Spinal cord (tissue), 10 donors: ENCODE measurements around the gene TMCO4. TPM values are rescaled to one million over a fixed set of nuclear protein-coding genes. Genes with fewer than 3 reads are reported as not detected.

Source experiments
- DNase-seq, 6 donors: peaks; one replicate each; pipeline versions ENCODE4 v3.0.0 to v3.0.0-alpha.2; 2013 to 2015; ENCODE audit warnings: low spot score in 6 of 6, low read depth in 4 of 6
- H3K27ac ChIP-seq: one replicate; pipeline ENCODE4 v1.5.1; 2013; ENCODE audit warnings: low read depth, low read length, control low read depth
- H3K27me3 ChIP-seq: one replicate; pipeline ENCODE4 v1.6.1; 2013; ENCODE audit warnings: low read length; ENCODE audit not compliant: control insufficient read depth, insufficient read depth
- H3K36me3 ChIP-seq: one replicate; pipeline ENCODE4 v1.6.1; 2013; ENCODE audit warnings: low read length; ENCODE audit not compliant: control insufficient read depth, insufficient read depth
- H3K4me1 ChIP-seq: one replicate; pipeline ENCODE4 v1.6.1; 2013; ENCODE audit warnings: low read length; ENCODE audit not compliant: control insufficient read depth, insufficient read depth
- H3K4me3 ChIP-seq: one replicate; pipeline ENCODE4 v1.5.1; 2013; ENCODE audit warnings: low read depth, low read length, control low read depth
- H3K9me3 ChIP-seq: one replicate; pipeline ENCODE4 v1.6.1; 2013; ENCODE audit warnings: low read length; ENCODE audit not compliant: control insufficient read depth, insufficient read depth
- WGBS: methylation state at CpG from one replicate; pipeline ENCODE4 v1.1.5; 2013; ENCODE audit warnings: missing lambda C conversion rate; ENCODE audit not compliant: insufficient coverage; 5-methylcytosine and 5-hydroxymethylcytosine counted together
- polyA plus RNA-seq, 2 donors: library from polyadenylated mRNA; unstranded; fragments of 120-200 nt; gene quantifications; one replicate each; pipeline ENCODE4 v1.2.1, GENCODE V29; 2013; ENCODE audit not compliant: insufficient read length in 2 of 2
- total RNA-seq, 2 donors: library from RNA; depleted of rRNA in 1 of 2; stranded (reverse); fragments of 120-200 nt in 1 of 2; fragments of >200 nt in 1 of 2; gene quantifications; one replicate each; pipeline versions ENCODE4 v1.2.3 to v1.2.4, GENCODE V29; 2013 to 2014
- donor health status: healthy.

The TMCO4 gene
- total and polyA plus RNA-seq, 4 donors: 2.2 to 6.1 (median 3.2) TPM

DNA sequence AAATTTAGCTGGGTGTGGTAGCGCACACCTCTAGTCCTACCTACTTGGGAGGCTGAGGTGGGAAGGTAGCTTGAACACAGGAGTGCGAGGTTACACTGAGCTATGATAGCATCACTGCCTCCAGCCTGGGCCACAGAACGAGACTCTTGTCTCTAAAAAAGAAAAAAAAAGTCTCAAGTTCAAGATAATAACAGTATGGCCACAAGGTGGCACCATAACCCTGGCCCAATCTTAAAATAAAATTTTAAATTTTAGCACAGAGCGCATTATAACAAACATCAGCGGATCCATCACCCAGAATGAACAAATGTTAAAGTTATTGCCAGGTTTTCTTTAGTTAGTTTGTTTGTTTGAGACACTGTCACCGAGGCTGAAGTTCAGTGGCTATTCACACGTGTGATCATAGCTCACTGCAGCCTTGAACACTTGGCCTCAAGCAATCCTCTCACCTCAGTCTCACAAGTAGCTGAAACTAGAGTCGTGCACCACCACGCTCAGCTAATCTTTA, 137.9 kb downstream of the TMCO4 start:
- Histone ChIP-seq H3K4me3 (no peak overlapping the region), H3K36me3 (peaks cover 18% of the 10 kb centered on the region), H3K27ac (no peak overlapping the region), H3K4me1 (peaks cover 40% of the 10 kb centered on the region), H3K9me3 (no peaks in the 10 kb centered on the region), H3K27me3 (peaks cover 33% of the 10 kb centered on the region)
- 44% methylated on average over 3 of the region's 9 CpGs for WGBS
- DNase-seq: peak in 3 of 6 donors; percentile 52 to 90 (median 81)

DNA sequence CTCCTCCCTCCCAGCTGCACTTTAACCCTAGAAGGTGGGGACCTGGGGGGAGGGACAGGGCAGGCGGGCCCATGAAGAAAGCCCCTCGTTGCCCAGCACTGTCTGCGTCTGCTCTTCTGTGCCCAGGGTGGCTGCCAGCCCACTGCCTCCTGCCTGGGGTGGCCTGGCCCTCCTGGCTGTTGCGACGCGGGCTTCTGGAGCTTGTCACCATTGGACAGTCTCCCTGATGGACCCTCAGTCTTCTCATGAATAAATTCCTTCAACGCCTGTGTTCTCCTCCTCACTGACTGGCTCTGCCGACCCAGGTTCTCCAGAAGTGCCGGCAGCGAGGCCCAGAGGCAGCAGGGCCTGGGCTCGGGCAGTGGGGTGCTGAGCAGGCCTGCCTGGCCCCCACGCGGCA, 141.5 kb downstream of the TMCO4 start:
- DNase-seq: no peak
- H3K9me3 ChIP-seq: no peaks in the 10 kb centered on the region
- no peak overlapping the region for H3K27ac ChIP-seq
- H3K4me3 ChIP-seq: no peak overlapping the region
- H3K36me3 ChIP-seq: peaks cover 34% of the 10 kb centered on the region
- H3K27me3 ChIP-seq: peaks cover 5% of the 10 kb centered on the region
- WGBS: 84% methylated on average over 13 of the region's 13 CpGs
- H3K4me1 ChIP-seq: peaks cover 35% of the 10 kb centered on the region

DNA sequence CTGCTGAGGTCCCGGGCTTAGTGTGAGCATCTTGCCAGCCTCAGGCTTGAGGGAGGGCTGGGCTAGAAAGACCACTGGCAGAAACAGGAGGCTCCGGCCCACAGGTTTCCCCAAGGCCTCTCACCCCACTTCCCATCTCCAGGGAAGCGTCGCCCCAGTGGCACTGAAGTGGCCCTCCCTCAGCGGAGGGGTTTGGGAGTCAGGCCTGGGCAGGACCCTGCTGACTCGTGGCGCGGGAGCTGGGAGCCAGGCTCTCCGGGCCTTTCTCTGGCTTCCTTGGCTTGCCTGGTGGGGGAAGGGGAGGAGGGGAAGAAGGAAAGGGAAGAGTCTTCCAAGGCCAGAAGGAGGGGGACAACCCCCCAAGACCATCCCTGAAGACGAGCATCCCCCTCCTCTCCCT, 142.2 kb downstream of the TMCO4 start:
- H3K36me3 ChIP-seq: peaks cover 34% of the 10 kb centered on the region
- 88% methylated on average over 4 of the region's 10 CpGs for WGBS

DNA sequence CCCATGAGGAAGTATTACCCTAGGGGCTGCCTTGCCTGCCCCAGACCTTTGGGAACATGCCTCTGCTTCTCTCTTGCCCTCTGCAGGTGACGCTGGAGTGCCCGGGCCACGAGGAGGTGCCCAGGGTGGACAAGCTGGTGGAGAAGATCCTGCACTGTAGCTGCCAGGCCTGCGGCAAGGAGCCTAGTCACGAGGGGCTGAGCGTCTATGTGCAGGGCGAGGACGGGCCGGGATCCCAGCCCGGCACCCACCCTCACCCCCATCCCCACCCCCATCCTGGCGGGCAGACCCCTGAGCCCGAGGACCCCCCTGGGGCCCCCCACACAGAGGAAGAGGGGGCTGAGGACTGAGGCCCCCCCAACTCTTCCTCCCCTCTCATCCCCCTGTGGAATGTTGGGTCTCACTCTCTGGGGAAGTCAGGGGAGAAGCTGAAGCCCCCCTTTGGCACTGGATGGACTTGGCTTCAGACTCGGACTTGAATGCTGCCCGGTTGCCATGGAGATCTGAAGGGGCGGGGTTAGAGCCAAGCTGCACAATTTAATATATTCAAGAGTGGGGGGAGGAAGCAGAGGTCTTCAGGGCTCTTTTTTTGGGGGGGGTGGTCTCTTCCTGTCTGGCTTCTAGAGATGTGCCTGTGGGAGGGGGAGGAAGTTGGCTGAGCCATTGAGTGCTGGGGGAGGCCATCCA, 142.8 kb downstream of the TMCO4 start:
- peaks cover 36% of the 10 kb centered on the region for H3K36me3 ChIP-seq
- peak in 2 of 6 donors; percentile 77 to 81 for DNase-seq
- peaks cover 35% of the 10 kb centered on the region for H3K4me1 ChIP-seq
- H3K27me3 ChIP-seq: no peaks in the 10 kb centered on the region
- WGBS: 39% methylated on average over 6 of the region's 15 CpGs
- no peak overlapping the region for H3K4me3 ChIP-seq
- no peaks in the 10 kb centered on the region for H3K9me3 ChIP-seq
- H3K27ac ChIP-seq: no peak overlapping the region

More for the DNA sequence above, 142.2 kb downstream of the TMCO4 start:
- Histone ChIP-seq H3K27ac (no peak overlapping the region), H3K9me3 (no peaks in the 10 kb centered on the region), H3K4me1 (peaks cover 35% of the 10 kb centered on the region), H3K4me3 (no peak overlapping the region), H3K27me3 (no peaks in the 10 kb centered on the region)
- DNase-seq: no peak

DNA sequence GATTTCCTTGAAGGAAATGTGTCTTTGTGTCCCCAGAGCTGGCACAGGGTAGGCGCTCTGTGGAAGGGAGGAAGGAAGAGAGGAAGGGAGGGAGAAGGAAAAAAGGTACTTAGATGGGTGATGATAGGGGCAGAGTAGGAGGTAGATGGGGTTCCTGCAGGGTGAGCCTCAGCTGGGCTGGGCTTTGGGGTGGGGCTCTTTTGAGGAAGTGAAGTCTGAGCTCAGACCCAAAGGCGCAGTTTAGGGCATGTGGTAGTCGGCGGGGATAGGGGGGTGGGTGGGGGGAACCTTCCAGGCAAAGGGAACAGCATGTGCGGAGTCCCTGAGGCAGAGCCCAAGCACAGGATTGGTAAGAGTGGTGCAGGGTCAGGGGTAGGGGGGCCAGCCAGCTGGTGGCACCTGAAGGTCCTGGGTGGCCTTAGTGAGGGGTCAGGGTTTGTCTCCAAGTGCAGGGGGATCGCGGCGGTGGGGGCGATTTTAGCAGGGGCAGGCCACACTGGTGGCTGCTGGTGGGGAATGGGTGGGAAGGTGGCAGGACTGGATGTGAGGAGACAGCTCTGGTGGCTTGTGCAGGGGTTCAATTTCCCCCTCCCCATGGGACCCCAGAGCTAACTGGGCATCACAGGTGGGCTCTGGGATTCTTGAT, 143.5 kb downstream of the TMCO4 start:
- H3K4me1 ChIP-seq: peaks cover 37% of the 10 kb centered on the region
- WGBS: 97% methylated on average over 8 of the region's 9 CpGs
- peaks cover 39% of the 10 kb centered on the region for H3K36me3 ChIP-seq
- no peak for DNase-seq
- H3K9me3 ChIP-seq: no peaks in the 10 kb centered on the region
- no peaks in the 10 kb centered on the region for H3K27me3 ChIP-seq
- no peak overlapping the region for H3K4me3 ChIP-seq
- H3K27ac ChIP-seq: no peak overlapping the region

DNA sequence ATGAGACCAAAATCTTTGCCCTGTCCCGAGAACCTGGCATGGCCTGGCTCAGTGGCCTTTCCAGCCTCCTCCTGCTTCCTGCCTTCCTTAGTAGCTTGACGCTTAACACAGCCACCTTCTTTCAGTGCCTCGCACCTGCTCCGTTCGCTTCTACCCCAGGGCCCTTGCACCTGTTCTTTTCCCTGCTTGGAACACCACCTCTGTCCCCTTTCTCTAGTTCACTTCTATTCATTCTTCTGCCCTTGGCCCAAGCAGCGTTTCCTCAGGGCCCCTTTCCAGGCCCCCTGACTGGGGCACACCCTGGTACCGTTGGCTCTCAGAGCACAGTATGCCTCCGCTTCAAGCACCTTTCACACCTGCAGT, 144.0 kb downstream of the TMCO4 start:
- 90% methylated on average over 7 of the region's 8 CpGs for WGBS
- H3K4me1 ChIP-seq: peaks cover 43% of the 10 kb centered on the region

DNA sequence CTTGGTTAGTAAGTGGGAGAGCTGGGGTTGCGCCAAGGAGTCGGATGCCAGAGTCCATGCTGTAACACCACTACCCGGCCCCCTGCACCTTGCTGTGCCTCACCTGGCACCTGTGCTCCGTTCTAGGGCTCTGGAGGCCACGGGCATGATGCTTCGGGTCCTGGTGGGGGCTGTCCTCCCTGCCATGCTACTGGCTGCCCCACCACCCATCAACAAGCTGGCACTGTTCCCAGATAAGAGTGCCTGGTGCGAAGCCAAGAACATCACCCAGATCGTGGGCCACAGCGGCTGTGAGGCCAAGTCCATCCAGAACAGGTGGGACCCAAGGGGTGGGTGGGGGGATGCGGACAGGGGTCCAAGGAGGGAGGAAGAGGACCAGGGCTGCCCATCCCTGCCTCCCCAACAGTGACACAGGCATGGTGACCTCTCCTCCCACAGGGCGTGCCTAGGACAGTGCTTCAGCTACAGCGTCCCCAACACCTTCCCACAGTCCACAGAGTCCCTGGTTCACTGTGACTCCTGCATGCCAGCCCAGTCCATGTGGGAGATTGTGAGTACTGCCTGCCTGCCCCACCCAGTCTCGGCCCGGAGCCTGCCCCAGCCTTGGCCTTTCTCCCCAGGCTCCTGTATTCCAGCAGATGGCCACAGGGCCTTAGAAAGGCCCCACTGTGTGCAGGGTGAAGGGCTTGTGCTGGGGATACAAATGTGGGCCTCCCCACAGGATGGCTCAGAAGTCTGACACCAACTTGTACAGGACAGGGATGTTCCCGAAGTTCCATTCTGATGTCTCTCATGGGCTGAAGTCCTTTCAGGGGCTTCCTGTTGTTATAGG, 144.6 kb downstream of the TMCO4 start:
- DNase-seq: no peak
- 79% methylated on average over 12 of the region's 15 CpGs for WGBS
- Histone ChIP-seq H3K27me3 (no peaks in the 10 kb centered on the region), H3K36me3 (peaks cover 42% of the 10 kb centered on the region), H3K4me1 (peaks cover 48% of the 10 kb centered on the region), H3K27ac (no peak overlapping the region), H3K9me3 (no peaks in the 10 kb centered on the region), H3K4me3 (no peak overlapping the region)

More for the DNA sequence above, 144.0 kb downstream of the TMCO4 start:
- Histone ChIP-seq H3K27ac (no peak overlapping the region), H3K4me3 (no peak overlapping the region), H3K9me3 (no peaks in the 10 kb centered on the region), H3K27me3 (no peaks in the 10 kb centered on the region), H3K36me3 (peaks cover 42% of the 10 kb centered on the region)
- no peak for DNase-seq

DNA sequence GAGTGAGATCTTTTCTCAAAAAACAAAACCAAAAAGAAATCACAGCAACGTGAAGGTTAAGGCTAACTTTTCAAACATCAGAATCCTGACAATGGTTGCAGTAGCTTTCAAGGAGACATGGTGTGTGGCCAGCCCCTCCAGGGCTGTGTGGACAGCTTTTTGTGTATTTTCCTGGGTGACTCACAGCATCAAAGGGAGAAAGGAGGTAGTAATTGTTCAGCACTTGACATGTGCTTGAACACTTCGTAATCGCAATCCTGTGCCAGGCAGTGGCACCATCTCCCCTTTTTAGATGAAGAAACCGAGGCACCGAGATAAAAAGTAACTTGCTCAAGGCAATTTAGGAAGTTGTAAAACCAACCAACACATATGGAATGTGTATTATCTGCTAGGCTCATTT, 145.3 kb downstream of the TMCO4 start:
- H3K36me3 ChIP-seq: peaks cover 42% of the 10 kb centered on the region
- no peak overlapping the region for H3K27ac ChIP-seq
- H3K4me1 ChIP-seq: peaks cover 40% of the 10 kb centered on the region
- 100% methylated on average over 2 of the region's 5 CpGs for WGBS
- no peak for DNase-seq
- no peaks in the 10 kb centered on the region for H3K9me3 ChIP-seq
- H3K27me3 ChIP-seq: no peaks in the 10 kb centered on the region
- no peak overlapping the region for H3K4me3 ChIP-seq

DNA sequence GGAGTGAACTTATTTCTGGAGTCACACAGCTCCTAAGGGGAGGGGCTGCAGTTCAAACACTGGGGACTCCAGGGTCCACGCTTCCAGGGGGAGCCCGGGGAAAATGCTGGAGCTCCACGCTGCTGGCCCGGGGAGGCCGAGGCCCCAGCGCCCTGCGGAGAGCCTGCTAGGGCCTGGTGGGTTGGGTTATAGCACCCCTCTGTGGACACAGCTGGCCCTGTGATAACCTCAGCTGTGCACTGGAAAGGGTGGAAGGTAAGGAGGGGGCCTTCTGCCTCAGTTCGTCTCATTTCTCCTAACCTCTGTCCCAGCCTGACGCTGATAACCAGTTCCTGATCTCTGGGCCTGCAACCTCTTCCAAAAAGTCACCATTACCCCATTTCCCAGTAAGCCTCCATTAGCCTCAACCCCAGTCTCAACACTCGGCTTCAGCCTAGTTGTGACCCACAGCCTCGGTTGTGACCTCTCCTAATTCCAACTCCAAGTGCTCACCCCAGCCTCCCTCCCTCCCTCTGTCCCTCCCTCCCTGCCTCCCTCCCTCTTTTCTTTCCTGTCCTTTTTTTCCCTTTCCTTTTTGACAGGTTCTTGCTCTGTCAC, 148.5 kb downstream of the TMCO4 start:
- Histone ChIP-seq H3K4me1 (peaks cover 27% of the 10 kb centered on the region), H3K27me3 (no peaks in the 10 kb centered on the region), H3K27ac (no peak overlapping the region), H3K36me3 (peaks cover 21% of the 10 kb centered on the region), H3K9me3 (no peaks in the 10 kb centered on the region), H3K4me3 (no peak overlapping the region)
- DNase-seq: peak in 2 of 6 donors; percentile 63 to 69
- WGBS: 20% methylated on average over 11 of the region's 11 CpGs
